Suprapubic skin (tissue), 4 donors: ENCODE results near the gene EVI5L. TPM values are rescaled to one million over a fixed set of nuclear protein-coding genes. Genes with fewer than 3 reads are reported as not detected.

Experiments used
- DNase-seq, 2 donors: peaks; one replicate each; pipeline ENCODE4 v3.0.0-alpha.2; 2019; ENCODE audit warnings: low spot score in 2 of 2
- H3K27ac ChIP-seq: fragments of 200-600 bp; sonication (generic); one replicate; pipeline ENCODE4 v1.5.1; 2019
- H3K27me3 ChIP-seq: fragments of 200-600 bp; sonication (generic); one replicate; pipeline ENCODE4 v1.5.1; 2019
- H3K36me3 ChIP-seq: fragments of 200-600 bp; sonication (generic); one replicate; pipeline ENCODE4 v1.5.1; 2019
- H3K4me1 ChIP-seq: fragments of 200-600 bp; sonication (generic); one replicate; pipeline ENCODE4 v1.5.1; 2019
- H3K4me3 ChIP-seq: fragments of 200-600 bp; sonication (generic); one replicate; pipeline ENCODE4 v1.5.1; 2019; ENCODE audit warnings: mild to moderate bottlenecking
- H3K9me3 ChIP-seq: fragments of 200-600 bp; sonication (generic); one replicate; pipeline ENCODE4 v1.5.1; 2019
- CTCF ChIP-seq, 2 donors: fragments of 200-600 bp in 1 of 2; fragments of 450-650 bp in 1 of 2; sonication (generic) in 1 of 2; IDR thresholded peaks; one replicate each; pipeline ENCODE4 v1.5.1; 2016 to 2019; ENCODE audit warnings: antibody characterized with exemption in 2 of 2, mild to moderate bottlenecking in 1 of 2, moderate library complexity in 1 of 2
- EP300 ChIP-seq: sonication (generic); formaldehyde crosslinking; IDR thresholded peaks from one replicate; pipeline ENCODE4 v1.6.1; 2017; ENCODE audit warnings: antibody characterized with exemption
- POLR2A ChIP-seq, 2 donors: fragments of 450-650 bp; IDR thresholded peaks; one replicate each; pipeline ENCODE4 v1.6.1; 2017; ENCODE audit warnings: antibody characterized with exemption in 2 of 2, mild to moderate bottlenecking in 2 of 2, moderate library complexity in 2 of 2
- POLR2AphosphoS5 ChIP-seq, 3 donors: sonication (generic); formaldehyde crosslinking; IDR thresholded peaks; one replicate each; pipeline ENCODE4 v1.6.1; 2017; ENCODE audit warnings: antibody characterized with exemption in 3 of 3
- WGBS: methylation state at CpG from one replicate; pipeline ENCODE4 v1.1.5; 2018; 5-methylcytosine and 5-hydroxymethylcytosine counted together
- total RNA-seq, 4 donors: library from RNA; depleted of rRNA; stranded (reverse); fragments of >200 nt; gene quantifications; one replicate each; pipeline ENCODE4 v1.1.0, GENCODE V29; 2016

The EVI5L gene
- total RNA-seq, 4 donors from 2014 or later, result 17.2 to 29.4 (median 25.6) TPM

- 91% methylated on average over 10 of the region's 11 CpGs for WGBS
- no peak for TF ChIP-seq POLR2AphosphoS5 (IDR thresholded peaks at IDR 0.05)
- no peak for TF ChIP-seq CTCF (IDR thresholded peaks at IDR 0.05)
- no peak for TF ChIP-seq EP300
- TF ChIP-seq POLR2A (IDR thresholded peaks at IDR 0.05), result no peak
- no peak overlapping the region for H3K27ac ChIP-seq
These were observed 12.0 kb downstream of the EVI5L start for GRCh38 chr19:7841751-7842660.

GRCh38 chr19:7842661-7843294, 12.8 kb downstream of the EVI5L start:
- peaks cover 3% of the 10 kb centered on the region for H3K4me1 ChIP-seq
- no peaks in the 10 kb centered on the region for H3K27me3 ChIP-seq
- H3K9me3 ChIP-seq, result no peaks in the 10 kb centered on the region
- no peak for DNase-seq
- no peak overlapping the region for H3K27ac ChIP-seq
- WGBS, result 93% methylated on average over 12 of the region's 12 CpGs
- H3K36me3 ChIP-seq, result peaks cover under 1% of the 10 kb centered on the region
- no peak for TF ChIP-seq POLR2A (IDR thresholded peaks at IDR 0.05)
- TF ChIP-seq EP300, result no peak
- TF ChIP-seq CTCF (IDR thresholded peaks at IDR 0.05), result no peak
- no peak for TF ChIP-seq POLR2AphosphoS5 (IDR thresholded peaks at IDR 0.05)
- H3K4me3 ChIP-seq, result no peak overlapping the region

More at GRCh38 chr19:7841751-7842660, 12.0 kb downstream of the EVI5L start:
- H3K4me3 ChIP-seq, result no peak overlapping the region
- H3K27me3 ChIP-seq, result no peaks in the 10 kb centered on the region
- peaks cover 6% of the 10 kb centered on the region for H3K4me1 ChIP-seq
- H3K9me3 ChIP-seq, result no peaks in the 10 kb centered on the region
- no peak for DNase-seq
- no peaks in the 10 kb centered on the region for H3K36me3 ChIP-seq

- peaks cover 2% of the 10 kb centered on the region for H3K36me3 ChIP-seq
- H3K4me1 ChIP-seq, result no peaks in the 10 kb centered on the region
- H3K27me3 ChIP-seq, result no peaks in the 10 kb centered on the region
- DNase-seq, result no peak
- 87% methylated on average over 6 of the region's 6 CpGs for WGBS
- TF ChIP-seq EP300 (no peak), POLR2A (IDR thresholded peaks at IDR 0.05) (no peak), CTCF (IDR thresholded peaks at IDR 0.05) (no peak), POLR2AphosphoS5 (IDR thresholded peaks at IDR 0.05) (no peak)
- no peaks in the 10 kb centered on the region for H3K9me3 ChIP-seq
- H3K4me3 ChIP-seq, result no peak overlapping the region
- no peak overlapping the region for H3K27ac ChIP-seq
These were observed 13.5 kb downstream of the EVI5L start for GRCh38 chr19:7843521-7843920.

- 98% methylated on average over 5 of the region's 5 CpGs for WGBS
- Histone ChIP-seq H3K27me3 (no peaks in the 10 kb centered on the region), H3K4me1 (no peaks in the 10 kb centered on the region), H3K27ac (no peak overlapping the region), H3K36me3 (peaks cover 2% of the 10 kb centered on the region), H3K9me3 (no peaks in the 10 kb centered on the region), H3K4me3 (no peak overlapping the region)
- TF ChIP-seq POLR2AphosphoS5 (IDR thresholded peaks at IDR 0.05) (no peak), POLR2A (IDR thresholded peaks at IDR 0.05) (no peak), CTCF (IDR thresholded peaks at IDR 0.05) (no peak), EP300 (no peak)
- DNase-seq, result no peak
These were observed 14.4 kb downstream of the EVI5L start for GRCh38 chr19:7844405-7844804.

- 96% methylated on average over 4 of the region's 10 CpGs for WGBS
These were observed 14.9 kb downstream of the EVI5L start for GRCh38 chr19:7844951-7845350.

More at GRCh38 chr19:7844951-7845350, 14.9 kb downstream of the EVI5L start:
- Histone ChIP-seq H3K4me3 (no peak overlapping the region), H3K36me3 (peaks cover 2% of the 10 kb centered on the region), H3K27ac (no peak overlapping the region), H3K27me3 (no peaks in the 10 kb centered on the region), H3K4me1 (peaks cover 4% of the 10 kb centered on the region), H3K9me3 (no peaks in the 10 kb centered on the region)
- TF ChIP-seq POLR2A (IDR thresholded peaks at IDR 0.05), result no peak
- TF ChIP-seq EP300, result no peak
- no peak for TF ChIP-seq POLR2AphosphoS5 (IDR thresholded peaks at IDR 0.05)
- no peak for TF ChIP-seq CTCF (IDR thresholded peaks at IDR 0.05)
- DNase-seq, result no peak
